ENCODE measurements around the gene PRPF6. TPM values are rescaled to one million over a fixed set of nuclear protein-coding genes. Genes with fewer than 3 reads are reported as not detected.

Gene PRPF6
- total and polyA plus RNA-seq, 2 donors (not counting 1 experiment from before 2014, with no cell fraction given) = 31.7 to 82.9 TPM

GRCh38 chr20:64044484-64045247 lies 63.7 kb downstream of the PRPF6 start:
- POLR2A ChIA-PET = interaction anchor here (1.6 kb wide), 1 partner anchor 33 kb away, joined by 4 read pairs; no protein-coding TSS in a partner anchor
- H3K27ac ChIP-seq (ENCODE audit: low read length in 2 of 2) = no peak overlapping the region
- Mint-ChIP-seq H3K27me3 (peaks cover 39% of the 10 kb centered on the region), H3K27ac (peak overlapping the region; percentile 20), H3K4me3 (no peak overlapping the region), H3K9me3 (ENCODE audit: insufficient read depth) (no peaks in the 10 kb centered on the region), H3K4me1 (peaks cover 16% of the 10 kb centered on the region)
- no peak overlapping the region for H3K9ac ChIP-seq (ENCODE audit: low read length)
- CTCF ChIA-PET = interaction anchor here (1.0 kb wide), 1 partner anchor 13 kb away, joined by 3 read pairs; no protein-coding TSS in a partner anchor
- H3K4me3 ChIP-seq (ENCODE audit: control extremely low read depth in 1 of 5, extremely low read depth in 1 of 5, insufficient read depth in 1 of 5, low read depth in 2 of 5, low read length in 4 of 5) = no peak overlapping the region
- H3K4me2 ChIP-seq (replicated peaks; ENCODE audit: low read depth, low read length, poor library complexity, severe bottlenecking) = no peak overlapping the region
- no peak overlapping the region for H2AFZ ChIP-seq (ENCODE audit: insufficient read depth, low read depth, low read length, poor library complexity, severe bottlenecking)
- H4K20me1 ChIP-seq (ENCODE audit: control insufficient read depth, insufficient read depth, low read length, poor library complexity, severe bottlenecking) = no peaks in the 10 kb centered on the region
- H3K36me3 ChIP-seq (replicated peaks in 1 of 2; ENCODE audit: control extremely low read depth in 1 of 2, control insufficient read depth in 1 of 2, extremely low read depth in 1 of 2, insufficient read depth in 2 of 2, low read length in 1 of 2) = no peaks in the 10 kb centered on the region
- 98% methylated on average over 11 of the region's 14 CpGs for WGBS (ENCODE audit: insufficient coverage)
- ATAC-seq (ENCODE audit: low read depth) (no peak), DNase-seq (no peak)
- peaks cover 0 to 34% (median 11%) of the 10 kb centered on the region in 4 experiments for H3K27me3 ChIP-seq (replicated peaks in 1 of 4; ENCODE audit: control extremely low read depth in 1 of 4, control insufficient read depth in 3 of 4, insufficient read depth in 4 of 4, low read length in 3 of 4)
- TF ChIP-seq CTCF (IDR thresholded peaks at IDR 0.05) (no peak), EZH2 (IDR thresholded peaks at IDR 0.05; ENCODE audit: borderline replicate concordance, insufficient read depth, low read depth, low read length, poor library complexity, severe bottlenecking) (no peak)
- H3K79me2 ChIP-seq (ENCODE audit: control insufficient read depth, insufficient read depth, low read length) = no peaks in the 10 kb centered on the region
- intact Hi-C loops (cut with micrococcal nuclease) = no loop called here
- peaks cover 13 to 15% of the 10 kb centered on the region in 2 donors for H3K4me1 ChIP-seq (ENCODE audit: control insufficient read depth in 2 of 2, insufficient read depth in 2 of 2, low read length in 2 of 2)
- H3K9me3 ChIP-seq (ENCODE audit: control extremely low read depth in 1 of 3, control insufficient read depth in 2 of 3, insufficient read depth in 1 of 3, low read length in 2 of 3) = peaks cover 0 to 3% (median 0%) of the 10 kb centered on the region in 3 donors
